SU-DHL-6 (cell line): Measurements from ENCODE around the gene TMPRSS9.

Experiments
- H2AFZ ChIP-seq: fragments of 200-600 bp; sonication (generic); 2 replicates; pipeline ENCODE4 v1.6.1; 2014; ENCODE audit warnings: low read depth, mild to moderate bottlenecking, moderate library complexity, mixed read lengths, antibody characterized with exemption, low read length; ENCODE audit not compliant: severe bottlenecking
- H3F3A ChIP-seq: fragments of 200-600 bp; shearing (Covaris generic); 2 replicates; pipeline ENCODE4 v1.6.0; 2016; ENCODE audit warnings: antibody characterized with exemption, mild to moderate bottlenecking; ENCODE audit not compliant: insufficient read depth
- H3K27ac ChIP-seq: fragments of 200-600 bp; sonication (generic); 2 replicates; pipeline ENCODE4 v1.5.1; 2016; ENCODE audit warnings: low read depth, mild to moderate bottlenecking, low read length, moderate library complexity, mixed read lengths
- H3K27me3 ChIP-seq: fragments of 200-600 bp; sonication (generic), shearing (Covaris generic); 2 replicates; pipeline ENCODE4 v1.6.0; 2014; ENCODE audit warnings: mild to moderate bottlenecking, low read length
- H3K36me3 ChIP-seq: fragments of 200-600 bp; sonication (generic); 2 replicates; pipeline ENCODE4 v1.6.1; 2014; ENCODE audit warnings: mild to moderate bottlenecking, low read length, mixed read lengths
- H3K4me2 ChIP-seq: fragments of 300-600, 200-600 bp; shearing (Covaris generic), sonication (generic); 2 replicates; pipeline ENCODE4 v1.6.0; 2014; ENCODE audit warnings: low read length, low read depth, mild to moderate bottlenecking; ENCODE audit not compliant: poor library complexity, severe bottlenecking
- H3K4me3 ChIP-seq: fragments of 200-600 bp; sonication (generic); 2 replicates; pipeline ENCODE4 v1.5.1; 2014; ENCODE audit warnings: antibody characterized with exemption, low read length, mild to moderate bottlenecking, mixed read lengths; ENCODE audit not compliant: insufficient read depth, poor library complexity, severe bottlenecking
- H3K79me2 ChIP-seq: fragments of 200-600 bp; sonication (generic); 2 replicates; pipeline ENCODE4 v1.6.1; 2014; ENCODE audit warnings: mild to moderate bottlenecking, low read length, moderate library complexity; ENCODE audit not compliant: insufficient read depth
- H3K9ac ChIP-seq: fragments of 200-600 bp; sonication (generic); 2 replicates; pipeline ENCODE4 v1.7.0; 2014; ENCODE audit warnings: mild to moderate bottlenecking, low read length
- H3K9me2 ChIP-seq: fragments of 200-600 bp; sonication (generic); replicated peaks from 2 replicates; pipeline ENCODE4 v1.6.1; 2014; ENCODE audit warnings: low read length; ENCODE audit not compliant: insufficient read depth
- H3K9me3 ChIP-seq: fragments of 200-600 bp; sonication (generic); 2 replicates; pipeline ENCODE4 v1.6.1; 2014; ENCODE audit warnings: low read length, mixed read lengths; ENCODE audit not compliant: insufficient read depth
- H4K20me1 ChIP-seq: fragments of 200-600 bp; sonication (generic); 2 replicates; pipeline ENCODE4 v1.6.1; 2014; ENCODE audit warnings: low read depth, mild to moderate bottlenecking, antibody characterized with exemption, low read length, moderate library complexity, mixed read lengths
- EZH2phosphoT487 ChIP-seq: fragments of 200-600 bp; sonication (generic), shearing (Covaris generic); conservative IDR thresholded peaks from 2 replicates; pipeline ENCODE4 v1.6.1; 2018; ENCODE audit warnings: mild to moderate bottlenecking, antibody characterized with exemption, low read length, moderate library complexity, mixed read lengths
- TF ChIP-seq, protein P1 (sequence below): fragments of 200-600 bp; sonication (generic); IDR thresholded peaks from one replicate; pipeline ENCODE4 v1.5.1; 2017; ENCODE audit warnings: antibody characterized with exemption, mild to moderate bottlenecking, low read length, moderate library complexity; ENCODE audit not compliant: insufficient read depth, poor library complexity, severe bottlenecking

TMPRSS9 gene

GRCh38 chr19:2330632-2331284 is 29.3 kb upstream of the TMPRSS9 start:
- Histone ChIP-seq H3K36me3 (no peaks in the 10 kb centered on the region), H3K27me3 (no peaks in the 10 kb centered on the region), H3K9me3 (no peaks in the 10 kb centered on the region), H3K9me2 (no peaks in the 10 kb centered on the region), H3K4me3 (no peak overlapping the region), H3K79me2 (peaks cover 29% of the 10 kb centered on the region), H2AFZ (no peak overlapping the region), H3K27ac (no peak overlapping the region), H3K4me2 (no peak overlapping the region), H4K20me1 (0 out of 2 replicates have a peak, but pooled peaks cover 4% of the 10 kb centered on the region), H3K9ac (no peak overlapping the region), H3F3A (peaks cover 10% of the 10 kb centered on the region; the same call in 1 of the 2 replicates)
- TF ChIP-seq, protein P1, sequence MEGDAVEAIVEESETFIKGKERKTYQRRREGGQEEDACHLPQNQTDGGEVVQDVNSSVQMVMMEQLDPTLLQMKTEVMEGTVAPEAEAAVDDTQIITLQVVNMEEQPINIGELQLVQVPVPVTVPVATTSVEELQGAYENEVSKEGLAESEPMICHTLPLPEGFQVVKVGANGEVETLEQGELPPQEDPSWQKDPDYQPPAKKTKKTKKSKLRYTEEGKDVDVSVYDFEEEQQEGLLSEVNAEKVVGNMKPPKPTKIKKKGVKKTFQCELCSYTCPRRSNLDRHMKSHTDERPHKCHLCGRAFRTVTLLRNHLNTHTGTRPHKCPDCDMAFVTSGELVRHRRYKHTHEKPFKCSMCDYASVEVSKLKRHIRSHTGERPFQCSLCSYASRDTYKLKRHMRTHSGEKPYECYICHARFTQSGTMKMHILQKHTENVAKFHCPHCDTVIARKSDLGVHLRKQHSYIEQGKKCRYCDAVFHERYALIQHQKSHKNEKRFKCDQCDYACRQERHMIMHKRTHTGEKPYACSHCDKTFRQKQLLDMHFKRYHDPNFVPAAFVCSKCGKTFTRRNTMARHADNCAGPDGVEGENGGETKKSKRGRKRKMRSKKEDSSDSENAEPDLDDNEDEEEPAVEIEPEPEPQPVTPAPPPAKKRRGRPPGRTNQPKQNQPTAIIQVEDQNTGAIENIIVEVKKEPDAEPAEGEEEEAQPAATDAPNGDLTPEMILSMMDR = no peak
- TF ChIP-seq EZH2phosphoT487 = no peak

DNA sequence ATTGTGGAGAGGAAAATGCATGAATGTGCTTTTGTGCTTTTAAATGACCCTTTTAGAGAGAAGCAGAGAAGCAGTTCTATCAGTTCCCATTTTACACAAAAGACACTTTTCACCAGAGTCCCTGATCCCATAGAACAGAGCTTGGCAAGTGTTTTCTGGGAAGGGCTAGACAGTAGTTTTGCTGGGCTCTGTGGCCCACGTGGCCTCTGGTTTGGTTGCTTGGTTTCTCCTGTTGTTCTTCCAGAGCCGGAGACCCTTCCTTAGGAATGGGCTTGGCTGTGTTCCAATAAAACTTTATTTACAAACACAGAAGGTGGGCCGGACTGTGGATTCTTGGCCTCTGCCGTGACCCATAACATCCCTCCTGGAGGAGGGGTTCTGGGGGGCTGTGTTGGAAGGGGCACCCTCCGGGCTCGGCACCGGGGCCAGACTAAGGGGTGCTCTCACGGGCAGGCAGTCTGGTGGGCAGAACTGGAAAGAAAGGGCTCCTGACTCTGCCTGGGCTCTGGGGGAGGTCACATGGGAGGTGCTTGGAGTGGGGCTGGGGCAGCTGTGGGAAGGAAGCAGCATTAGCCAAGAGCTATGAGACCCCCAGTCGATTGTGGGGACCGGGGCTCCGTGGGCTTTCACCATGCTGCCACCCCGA is 28.3 kb upstream of the TMPRSS9 start:
- Histone ChIP-seq H3K36me3 (no peaks in the 10 kb centered on the region), H3K27ac (peak overlapping the region; percentile 72), H3K9me2 (no peaks in the 10 kb centered on the region), H3F3A (peaks cover 10% of the 10 kb centered on the region; the same call in 1 of the 2 replicates), H4K20me1 (0 out of 2 replicates have a peak, but pooled peaks cover 4% of the 10 kb centered on the region), H3K9me3 (no peaks in the 10 kb centered on the region), H3K9ac (peak overlapping the region; percentile 30; the same call in 1 of the 2 replicates), H3K27me3 (no peaks in the 10 kb centered on the region), H3K4me3 (no peak overlapping the region), H3K79me2 (peaks cover 23% of the 10 kb centered on the region), H3K4me2 (peak overlapping the region; percentile 44), H2AFZ (no peak overlapping the region)
- TF ChIP-seq, protein P1 = no peak
- TF ChIP-seq EZH2phosphoT487 = no peak

GRCh38 chr19:2332341-2333026 is 27.6 kb upstream of the TMPRSS9 start:
- H2AFZ ChIP-seq = no peak overlapping the region
- H4K20me1 ChIP-seq = 0 out of 2 replicates have a peak, but pooled peaks cover 4% of the 10 kb centered on the region
- peaks cover 15% of the 10 kb centered on the region for H3K79me2 ChIP-seq
- H3K9me3 ChIP-seq = no peaks in the 10 kb centered on the region
- peak overlapping the region; percentile 30; the same call in 1 of the 2 replicates for H3K9ac ChIP-seq
- H3F3A ChIP-seq = peaks cover 6% of the 10 kb centered on the region; the same call in 1 of the 2 replicates
- no peak overlapping the region for H3K4me3 ChIP-seq
- TF ChIP-seq, protein P1 = no peak
- H3K36me3 ChIP-seq = no peaks in the 10 kb centered on the region
- no peaks in the 10 kb centered on the region for H3K27me3 ChIP-seq
- no peaks in the 10 kb centered on the region for H3K9me2 ChIP-seq
- peak overlapping the region; percentile 44 for H3K4me2 ChIP-seq
- peak overlapping the region; percentile 72 for H3K27ac ChIP-seq
